ENCODE results near the gene CFAP70. TPM values are rescaled to one million over a fixed set of nuclear protein-coding genes. Genes with fewer than 3 reads are reported as not detected.

Gene CFAP70
- total and polyA plus RNA-seq, 2 of the 8 experiments (the other 6 are each of a cell fraction or from before 2014, with no cell fraction given): 0.21 to 0.30 TPM

DNA sequence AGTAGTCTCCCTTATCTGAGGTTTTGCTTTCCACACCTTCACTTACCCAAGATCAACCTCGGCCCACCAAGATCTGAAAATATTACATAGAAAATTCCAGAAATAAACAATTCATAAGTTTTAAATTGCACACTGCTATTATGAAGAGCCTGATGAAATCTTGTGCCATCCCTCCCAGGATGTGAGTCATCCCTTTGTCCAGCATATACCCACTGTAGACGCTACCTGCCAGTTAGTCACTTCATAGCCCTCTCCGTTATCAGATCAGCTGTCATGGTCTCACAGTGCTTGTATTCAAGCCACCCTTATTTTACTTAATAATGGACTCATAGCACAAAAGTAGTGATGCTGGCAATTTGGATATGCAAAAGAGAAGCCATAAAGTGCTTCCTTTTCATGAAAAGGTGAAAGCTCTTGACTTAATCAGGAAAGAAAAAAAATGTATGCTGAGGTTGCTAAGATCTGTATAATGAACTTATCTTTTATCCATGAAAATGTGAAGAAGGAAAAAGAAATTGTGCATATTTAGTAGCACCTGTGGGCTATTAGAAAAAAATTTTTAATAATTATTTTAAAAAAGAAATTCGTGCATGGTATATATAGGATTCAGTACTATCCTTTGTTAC is 96.4 kb downstream of the CFAP70 start:
- FAIRE-seq: no peak
- ChIA-PET POLR2A (ENCODE audit: partially characterized antibody) (interaction anchor here (1.2 to 1.7 kb wide), 3 partner anchors 8 to 15 kb away, joined by 4 to 8 read pairs (median 6); partner anchors contain the start of gene DNAJC9), CTCF (ENCODE audit: partially characterized antibody) (no interaction called here)
- Histone ChIP-seq H3K36me3 (ENCODE audit: control insufficient read depth in 2 of 4, insufficient read depth in 4 of 4, low read length in 3 of 4) (no peaks in the 10 kb centered on the region), H3K27me3 (replicated peaks in 1 of 4; ENCODE audit: control insufficient read depth in 3 of 4, extremely low read depth in 1 of 4, insufficient read depth in 3 of 4, low read length in 3 of 4) (no peaks in the 10 kb centered on the region), H3K9ac (replicated peaks in 1 of 4; ENCODE audit: extremely low read depth in 1 of 4, low read depth in 3 of 4, low read length in 3 of 4) (no peak overlapping the region), H4K5ac (ENCODE audit: insufficient read length, low read depth, low read length) (no peak overlapping the region), H4K91ac (replicated peaks; ENCODE audit: insufficient read length, low read length) (no peak overlapping the region), H3K27ac (ENCODE audit: low read depth, low read length) (no peak overlapping the region), H2AFZ (ENCODE audit: low read length) (no peak overlapping the region), H3K23ac (ENCODE audit: insufficient read length) (no peak overlapping the region), H2BK15ac (ENCODE audit: low read length) (no peak overlapping the region), H2BK12ac (ENCODE audit: low read depth, low read length) (no peak overlapping the region), H3K4me2 (ENCODE audit: insufficient read depth in 1 of 2, low read depth in 2 of 2, low read length in 2 of 2) (no peak overlapping the region), H3K79me1 (ENCODE audit: low read depth, low read length) (no peaks in the 10 kb centered on the region), H2BK120ac (replicated peaks; ENCODE audit: low read depth, low read length) (no peak overlapping the region), H3K4me3 (ENCODE audit: extremely low read depth in 1 of 4, insufficient read depth in 2 of 4, low read depth in 3 of 4, low read length in 4 of 4) (no peak overlapping the region), H4K20me1 (replicated peaks in 1 of 2; ENCODE audit: control insufficient read depth in 1 of 2, insufficient read depth in 2 of 2, low read length in 2 of 2) (no peaks in the 10 kb centered on the region), H2AK5ac (ENCODE audit: low read depth, low read length) (no peak overlapping the region), H2BK5ac (ENCODE audit: low read depth, low read length) (no peak overlapping the region), H3K4ac (replicated peaks; ENCODE audit: insufficient read length, low read depth, low read length) (no peak overlapping the region), H3K4me1 (replicated peaks in 1 of 4; ENCODE audit: control insufficient read depth in 3 of 4, insufficient read depth in 4 of 4, low read length in 3 of 4) (no peaks in the 10 kb centered on the region), H3K14ac (ENCODE audit: insufficient read length) (no peak overlapping the region), H3K56ac (replicated peaks; ENCODE audit: insufficient read length, low read depth, low read length) (no peak overlapping the region), H3K79me2 (ENCODE audit: control insufficient read depth in 1 of 2, insufficient read depth in 2 of 2, low read length in 2 of 2) (no peaks in the 10 kb centered on the region), H3K9me3 (ENCODE audit: insufficient read depth in 2 of 2, low read depth in 1 of 2, low read length in 1 of 2) (peaks cover 6 to 7% of the 10 kb centered on the region in 2 experiments; a peak in 1 of 4 replicates), H3K18ac (ENCODE audit: extremely low read depth, low read length) (no peak overlapping the region), H2BK20ac (ENCODE audit: low read length) (no peak overlapping the region), H3K23me2 (ENCODE audit: low read depth, low read length) (no peaks in the 10 kb centered on the region), H4K8ac (ENCODE audit: extremely low read depth, insufficient read depth, low read length) (no peak overlapping the region)
- DNase-seq (ENCODE audit: low read depth in 1 of 2, low spot score in 2 of 2): no peak
- 85% methylated on average over 4 of the region's 4 CpGs; no CpG with 5 or more reads in 1 of the 2 experiments for WGBS, 2 experiments (ENCODE audit: extremely low coverage in 1 of 2, insufficient coverage in 1 of 2, insufficient read length in 1 of 2, insufficient replicate concordance in 2 of 2, low coverage in 1 of 2, low lambda C conversion rate in 2 of 2, missing lambda C conversion rate in 1 of 2)
- TF ChIP-seq MAFK (IDR thresholded peaks at IDR 0.05; ENCODE audit: low read depth, low read length): no peak
- TF ChIP-seq HDAC6 (IDR thresholded peaks at IDR 0.05; ENCODE audit: low read depth, low read length): no peak
- no peak for TF ChIP-seq SIN3A (conservative IDR thresholded peaks at IDR 0.05 in 1 of 2, IDR thresholded peaks at IDR 0.05 in 1 of 2; ENCODE audit: low read depth in 1 of 2, low read length in 2 of 2)
